HG03521 (cell line): ENCODE measurements around the gene CREBZF.
"Not testable (repeated sequence)": the region's sequence is repeated elsewhere in the genome, so short reads cannot be mapped to it uniquely, and the experiment has no call there.

ENCODE experiments used
- ATAC-seq: cut with Tn5 transposase; IDR thresholded peaks from one replicate; pipeline ENCODE4 v1.9.1; 2021; ENCODE audit warnings: mild to moderate bottlenecking, moderate library complexity; ENCODE audit not compliant: unreplicated experiment

CREBZF gene

DNA sequence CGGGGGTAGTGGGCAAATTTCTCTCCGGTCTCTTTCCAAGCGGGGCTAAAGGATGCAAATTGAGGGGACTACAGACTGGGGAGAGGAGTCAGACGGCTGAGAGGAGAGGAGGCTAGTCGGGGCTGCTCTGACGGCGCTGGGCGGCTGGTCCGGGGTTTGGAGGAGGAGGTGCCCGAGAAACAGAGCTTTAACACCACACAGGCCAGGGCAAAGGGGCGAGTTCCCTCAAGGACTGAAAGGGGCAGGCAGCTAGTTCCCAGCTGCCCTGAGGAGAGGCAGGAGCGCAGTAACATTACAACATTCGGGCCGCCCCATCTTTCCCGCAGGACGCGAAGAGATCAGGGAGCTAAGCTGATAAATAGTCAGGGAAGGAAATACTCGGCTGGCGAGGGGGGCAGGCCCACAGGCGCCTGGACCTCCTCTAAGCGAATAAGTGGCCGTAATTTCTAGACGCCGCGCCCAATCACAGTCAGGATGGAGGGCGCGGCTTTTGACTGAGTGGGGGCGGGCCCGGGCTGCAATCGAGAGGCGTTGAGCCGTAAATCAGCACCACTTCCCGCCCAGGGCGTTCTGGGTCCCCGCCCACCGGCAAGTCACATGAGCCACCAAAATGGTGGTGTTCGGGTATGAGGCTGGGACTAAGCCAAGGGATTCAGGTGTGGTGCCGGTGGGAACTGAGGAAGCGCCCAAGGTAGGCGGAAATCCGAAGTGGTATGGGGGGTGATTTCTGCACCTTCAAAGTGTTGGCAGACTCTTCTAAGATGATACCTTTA lies 36.7 kb downstream of the CREBZF start, which contains the start of gene TMEM126B:
TSS of gene TMEM126B (plus strand) at position 596 of the 773 bp plus-strand sequence. CDS start at position 611, 15 bp downstream.
- peak; percentile 99 for ATAC-seq

DNA sequence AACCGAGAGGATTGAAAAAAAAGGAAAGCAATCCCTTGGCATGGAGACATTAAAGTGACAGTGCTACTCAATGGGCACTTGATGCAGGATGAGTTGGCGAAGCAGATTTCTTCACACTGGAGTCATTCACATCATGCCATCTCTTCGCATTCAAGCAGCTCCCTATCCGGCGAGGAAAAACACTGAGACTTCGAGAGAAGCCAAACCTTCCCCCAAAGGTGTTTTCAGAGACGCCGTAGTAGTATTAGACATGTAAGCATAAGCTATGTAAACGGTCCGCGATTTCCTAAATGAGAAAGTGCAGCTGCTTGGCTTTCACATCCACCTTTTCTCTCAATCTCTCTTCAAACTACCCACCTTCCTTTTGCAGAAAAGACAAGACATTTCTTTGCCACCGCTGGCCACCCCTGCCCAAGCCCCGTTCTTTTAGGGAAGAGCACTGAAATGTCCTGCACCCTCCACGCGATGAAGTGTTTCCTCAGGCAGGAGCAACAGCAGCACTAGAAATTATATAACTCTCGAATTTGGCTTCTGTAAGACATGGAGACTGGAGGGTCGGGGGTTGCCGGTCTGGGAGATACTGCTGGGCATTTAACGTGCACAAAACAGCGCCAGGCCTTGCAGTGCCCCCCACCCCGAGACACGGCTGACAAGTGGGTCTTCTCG lies 37.5 kb downstream of the CREBZF start, which contains the start of gene DLG2:
TSS of gene DLG2 (minus strand) at position 13 of the 666 bp plus-strand sequence.
- no peak for ATAC-seq

DNA sequence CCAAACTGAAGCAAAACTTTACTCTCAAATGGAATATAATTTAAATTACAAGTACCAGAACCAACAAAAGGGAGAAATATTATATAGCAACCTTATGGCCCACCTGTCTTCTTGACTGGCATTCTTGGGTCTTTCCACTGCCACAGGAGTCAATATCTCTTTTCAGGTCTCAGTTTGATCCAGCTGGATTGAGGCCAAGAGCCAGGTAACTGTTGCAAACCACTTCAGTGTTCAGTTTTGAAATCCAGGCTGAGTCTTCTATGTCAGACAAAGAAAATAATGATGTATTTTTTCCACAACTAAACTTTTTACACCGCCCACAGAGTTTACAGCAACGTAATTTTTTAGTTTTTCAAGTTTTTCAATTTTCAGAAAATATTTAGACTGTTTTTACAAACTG lies 38.4 kb downstream of the CREBZF start:
- no peak for ATAC-seq

DNA sequence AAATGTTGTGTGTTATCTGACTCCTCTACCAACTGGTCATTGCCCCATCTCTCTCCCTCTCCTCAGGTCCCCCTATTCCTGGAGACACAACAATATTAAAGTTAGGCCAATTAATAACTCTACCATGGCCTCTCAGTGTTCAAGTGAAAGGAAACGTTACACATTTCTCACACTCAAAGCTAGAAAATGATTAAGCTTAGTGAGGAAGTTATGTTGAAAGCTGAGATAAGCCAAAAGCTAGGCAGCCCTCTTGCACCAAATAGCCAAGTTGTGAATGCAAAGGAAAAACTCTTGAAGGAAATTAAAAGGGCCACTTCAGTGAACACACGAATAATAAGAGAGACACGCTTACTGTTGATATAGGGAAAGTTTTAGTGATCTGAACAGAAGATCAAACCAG lies 44.7 kb downstream of the CREBZF start:
- no peak for ATAC-seq

DNA sequence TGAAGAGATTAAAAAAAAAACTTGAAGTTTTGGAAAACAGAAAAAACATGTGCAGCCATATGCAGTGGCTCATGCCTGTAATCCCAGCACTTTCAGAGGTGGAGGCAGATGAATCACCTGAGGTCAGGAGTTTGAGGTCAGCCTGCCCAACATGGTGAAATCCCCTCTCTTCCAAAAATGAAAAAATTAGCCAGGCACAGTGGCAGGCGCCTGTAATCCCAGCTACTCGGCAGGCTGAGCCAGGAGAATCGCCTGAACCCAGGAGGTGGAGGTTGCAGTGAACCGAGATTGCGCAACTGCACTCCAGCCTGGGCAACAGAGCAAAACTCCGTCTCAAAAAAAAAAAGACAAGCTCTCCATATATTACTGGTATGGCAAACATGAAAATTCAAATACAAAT lies 45.4 kb downstream of the CREBZF start:
- ATAC-seq: no peak

DNA sequence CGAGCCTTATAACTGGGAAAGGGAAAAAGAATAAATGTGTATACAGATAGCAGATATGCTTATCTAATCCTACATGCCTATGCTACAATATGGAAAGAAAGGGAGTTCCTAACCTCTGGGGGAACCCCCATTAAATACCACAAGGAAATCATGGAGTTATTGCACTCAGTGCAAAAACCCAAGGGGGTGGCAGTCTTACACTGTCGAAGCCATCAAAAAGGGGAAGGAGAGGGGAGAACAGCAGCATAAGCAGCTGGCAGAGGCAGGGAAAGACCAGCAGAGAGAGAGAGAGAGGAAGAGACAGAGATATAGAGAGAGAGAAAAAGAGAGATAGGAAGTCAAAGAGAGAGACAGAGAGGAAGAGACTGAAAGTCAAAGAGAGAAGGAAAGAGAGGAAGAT lies 53.3 kb downstream of the CREBZF start:
- ATAC-seq: not testable (repeated sequence)
